CD4-positive, alpha-beta T cell (primary cell): ENCODE measurements around the gene SF3B2. TPM values are rescaled to one million over a fixed set of nuclear protein-coding genes. Genes with fewer than 3 reads are reported as not detected.
"Not testable (repeated sequence)": the region's sequence is repeated elsewhere in the genome, so short reads cannot be mapped to it uniquely, and the experiment has no call there.

Experiments used
- ATAC-seq: fragments of 200-7000 bp; cut with Tn5 transposase; one replicate; pipeline ENCODE4 v1.10.0; 2022; ENCODE audit warnings: mild to moderate bottlenecking; ENCODE audit not compliant: poor library complexity
- CTCF ChIA-PET: fragments of 350-600 bp; sonication (Branson Sonifier 250); formaldehyde crosslinking; loops from one replicate; lab custom pipeline; 2021; ENCODE audit warnings: antibody characterized with exemption, inconsistent platforms; lab: Charles Lee
- POLR2A ChIA-PET: fragments of 350-600 bp; sonication (Branson Sonifier 250); formaldehyde crosslinking; loops from one replicate; lab custom pipeline; 2021; ENCODE audit warnings: antibody characterized with exemption, inconsistent platforms; lab: Charles Lee
- DNase-seq, 14 experiments: peaks; one replicate each; pipeline ENCODE4 v3.0.0-alpha.2; 2013 to 2020; ENCODE audit warnings: mixed read lengths in 2 of 14
- H3K27ac ChIP-seq, 2 donors: one replicate each; pipeline versions ENCODE4 v1.5.1 to v1.7.0; 2013; ENCODE audit warnings: low read length in 2 of 2, low read depth in 1 of 2, mild to moderate bottlenecking in 1 of 2
- H3K27me3 ChIP-seq, 2 experiments: 1 replicate in 1 of 2; 2 replicates in 1 of 2; pipeline versions ENCODE4 v1.6.1 to v1.7.0; 2013; ENCODE audit warnings: low read length in 2 of 2, control low read depth in 1 of 2, mild to moderate bottlenecking in 1 of 2, moderate library complexity in 1 of 2; ENCODE audit not compliant: insufficient read depth in 2 of 2, control insufficient read depth in 1 of 2
- H3K36me3 ChIP-seq: one replicate; pipeline ENCODE4 v1.6.1; 2013; ENCODE audit warnings: low read length, control low read depth; ENCODE audit not compliant: insufficient read depth
- H3K4me1 ChIP-seq: one replicate; pipeline ENCODE4 v1.6.1; 2013; ENCODE audit warnings: low read length, control low read depth; ENCODE audit not compliant: insufficient read depth
- H3K4me3 ChIP-seq: one replicate; pipeline ENCODE4 v1.5.1; 2013; ENCODE audit warnings: mild to moderate bottlenecking, low read length, moderate library complexity
- H3K9me3 ChIP-seq, 2 experiments: 1 replicate in 1 of 2; 2 replicates in 1 of 2; pipeline versions ENCODE4 v1.6.1 to v1.7.0; 2013; ENCODE audit warnings: low read length in 2 of 2, mild to moderate bottlenecking in 2 of 2, control low read depth in 1 of 2, moderate library complexity in 1 of 2; ENCODE audit not compliant: control insufficient read depth in 1 of 2, insufficient read depth in 1 of 2
- H3K27ac Mint-ChIP-seq: one replicate; pipeline ENCODE4 v1.8.0; 2020; ENCODE audit warnings: mixed read lengths
- H3K27me3 Mint-ChIP-seq: one replicate; pipeline ENCODE4 v1.8.0; 2021; ENCODE audit warnings: mixed read lengths
- H3K36me3 Mint-ChIP-seq: one replicate; pipeline ENCODE4 v1.8.0; 2021; ENCODE audit warnings: low read depth, mixed read lengths
- H3K4me1 Mint-ChIP-seq: one replicate; pipeline ENCODE4 v1.8.0; 2021; ENCODE audit warnings: low read depth, mixed read lengths
- H3K4me3 Mint-ChIP-seq: one replicate; pipeline ENCODE4 v1.8.0; 2020; ENCODE audit warnings: mild to moderate bottlenecking, mixed read lengths
- H3K9me3 Mint-ChIP-seq: one replicate; pipeline ENCODE4 v1.8.0; 2020; ENCODE audit warnings: mixed read lengths
- intact Hi-C, 2 experiments: fragments of 100-400 bp; cut with DNase I in 1 of 2; cut with micrococcal nuclease in 1 of 2; formaldehyde crosslinking; loops; one replicate each; pipeline versions ENCODE4 v1.15.1 to v1.9.0; 2023 to 2025; cut with DNase I, micrococcal nuclease
- total RNA-seq, 174 experiments: library from RNA in 2 of 174; stranded (reverse) in 2 of 174; gene quantifications; one replicate each; pipeline ENCODE4 v1.2.3 and lab custom pipeline; 2021 to 2026
- TF ChIP-seq, protein P1 (sequence below): fragments of 200-600 bp; IDR thresholded peaks from one replicate; pipeline ENCODE4 v1.8.0; 2022; ENCODE audit warnings: antibody characterized with exemption, mild to moderate bottlenecking

The SF3B2 gene
- total RNA-seq, 2 experiments from 2014 or later, result 182 to 196 TPM

DNA sequence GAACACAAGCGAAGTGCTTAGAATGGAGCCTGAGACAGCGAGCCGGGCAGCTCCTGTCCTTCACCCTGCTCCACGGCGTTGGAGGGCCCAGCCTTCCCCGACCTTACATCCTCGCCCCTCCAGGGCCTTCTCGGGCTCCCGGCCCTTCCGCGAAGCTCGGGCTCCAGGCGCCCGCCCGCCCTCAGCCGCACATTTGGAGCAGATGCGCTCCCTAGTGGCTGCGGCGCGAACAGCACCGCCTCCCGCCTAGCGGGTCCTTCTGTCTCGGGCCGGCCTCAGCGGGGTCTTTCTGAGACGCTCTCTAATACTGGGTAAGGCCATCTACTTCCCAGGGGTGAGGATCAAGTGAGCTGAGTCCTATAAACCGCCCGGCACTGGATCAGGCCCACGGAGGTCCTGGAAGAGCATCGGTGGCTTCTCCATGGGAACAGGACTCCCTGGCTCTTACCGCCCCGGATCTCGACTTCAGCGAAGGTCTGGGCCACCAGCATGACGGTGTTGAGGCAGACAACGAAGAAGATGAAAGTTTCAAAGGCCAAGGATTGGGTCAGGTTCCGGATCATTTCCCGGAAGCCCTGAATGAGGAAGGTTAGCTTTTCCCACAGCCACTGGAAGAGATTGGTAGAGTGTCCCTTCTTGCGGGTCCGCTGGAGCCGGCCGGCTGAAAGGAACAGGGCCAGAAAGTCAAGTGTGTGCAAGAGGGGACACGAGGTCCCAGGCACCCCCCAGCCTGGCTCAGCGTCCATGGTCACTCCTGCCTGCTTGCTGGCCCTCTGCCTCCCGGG lies 29.6 kb upstream of the SF3B2 start:
- Histone ChIP-seq H3K9me3 (no peaks in the 10 kb centered on the region), H3K27ac (no peak overlapping the region), H3K4me1 (peaks cover 20% of the 10 kb centered on the region), H3K4me3 (no peak overlapping the region), H3K27me3 (no peaks in the 10 kb centered on the region), H3K36me3 (no peaks in the 10 kb centered on the region)
- TF ChIP-seq, protein P1, sequence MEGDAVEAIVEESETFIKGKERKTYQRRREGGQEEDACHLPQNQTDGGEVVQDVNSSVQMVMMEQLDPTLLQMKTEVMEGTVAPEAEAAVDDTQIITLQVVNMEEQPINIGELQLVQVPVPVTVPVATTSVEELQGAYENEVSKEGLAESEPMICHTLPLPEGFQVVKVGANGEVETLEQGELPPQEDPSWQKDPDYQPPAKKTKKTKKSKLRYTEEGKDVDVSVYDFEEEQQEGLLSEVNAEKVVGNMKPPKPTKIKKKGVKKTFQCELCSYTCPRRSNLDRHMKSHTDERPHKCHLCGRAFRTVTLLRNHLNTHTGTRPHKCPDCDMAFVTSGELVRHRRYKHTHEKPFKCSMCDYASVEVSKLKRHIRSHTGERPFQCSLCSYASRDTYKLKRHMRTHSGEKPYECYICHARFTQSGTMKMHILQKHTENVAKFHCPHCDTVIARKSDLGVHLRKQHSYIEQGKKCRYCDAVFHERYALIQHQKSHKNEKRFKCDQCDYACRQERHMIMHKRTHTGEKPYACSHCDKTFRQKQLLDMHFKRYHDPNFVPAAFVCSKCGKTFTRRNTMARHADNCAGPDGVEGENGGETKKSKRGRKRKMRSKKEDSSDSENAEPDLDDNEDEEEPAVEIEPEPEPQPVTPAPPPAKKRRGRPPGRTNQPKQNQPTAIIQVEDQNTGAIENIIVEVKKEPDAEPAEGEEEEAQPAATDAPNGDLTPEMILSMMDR, result peak; percentile 90
- H3K27ac Mint-ChIP-seq, result no peak overlapping the region
- H3K27me3 Mint-ChIP-seq, result peaks cover 7% of the 10 kb centered on the region
- intact Hi-C loops, result loop anchor here in 1 of 2 experiments (1.0 kb wide), 1 partner anchor 33 kb away; no protein-coding TSS in a partner anchor
- no peak overlapping the region for H3K4me3 Mint-ChIP-seq
- peak; percentile 50 to 86 (median 70) for DNase-seq
- H3K9me3 Mint-ChIP-seq, result no peaks in the 10 kb centered on the region
- peak; percentile 98 for ATAC-seq
- H3K4me1 Mint-ChIP-seq, result peaks cover 5% of the 10 kb centered on the region
- CTCF ChIA-PET, result interaction anchor here (0.6 to 1.6 kb wide), 22 partner anchors 8 to 311 kb away, joined by 3 to 14 read pairs (median 4); partner anchors contain the start of genes BANF1, CCDC85B, CST6 and EIF1AD
- POLR2A ChIA-PET, result interaction anchor here (0.9 to 1.2 kb wide), 3 partner anchors 20 to 132 kb away, joined by 3 read pairs; partner anchors contain the start of genes BANF1, CCDC85B and SF3B2
- no peaks in the 10 kb centered on the region for H3K36me3 Mint-ChIP-seq

DNA sequence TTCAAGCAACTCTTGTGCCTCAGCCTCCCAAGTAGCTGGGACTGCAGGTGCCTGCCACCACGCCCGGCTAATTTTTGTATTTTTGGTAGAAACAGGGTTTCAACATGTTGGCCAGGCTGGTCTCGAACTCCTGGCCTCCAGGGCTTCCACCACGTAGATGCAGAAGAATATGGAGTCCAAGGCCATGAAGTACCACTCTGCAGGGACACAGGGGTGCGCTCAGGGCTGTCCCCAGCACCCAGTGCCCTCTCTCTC lies 29.1 kb upstream of the SF3B2 start:
- H3K36me3 ChIP-seq, H3K27me3 ChIP-seq, H3K27ac ChIP-seq, H3K9me3 Mint-ChIP-seq, H3K9me3 ChIP-seq, H3K4me3 Mint-ChIP-seq, H3K4me3 ChIP-seq, H3K27ac Mint-ChIP-seq, H3K36me3 Mint-ChIP-seq, H3K4me1 Mint-ChIP-seq, ATAC-seq, H3K27me3 Mint-ChIP-seq, DNase-seq, intact Hi-C loops: not testable (repeated sequence)
- ChIA-PET CTCF (interaction anchor here (1.2 to 1.5 kb wide), 6 partner anchors 21 to 138 kb away, joined by 3 to 14 read pairs (median 6); partner anchors contain the start of genes BANF1 and EIF1AD), POLR2A (interaction anchor here (1.2 kb wide), 1 partner anchor 20 kb away, joined by 3 read pairs; the partner anchor contains the start of gene BANF1)
- H3K4me1 ChIP-seq, result peaks cover 20% of the 10 kb centered on the region

DNA sequence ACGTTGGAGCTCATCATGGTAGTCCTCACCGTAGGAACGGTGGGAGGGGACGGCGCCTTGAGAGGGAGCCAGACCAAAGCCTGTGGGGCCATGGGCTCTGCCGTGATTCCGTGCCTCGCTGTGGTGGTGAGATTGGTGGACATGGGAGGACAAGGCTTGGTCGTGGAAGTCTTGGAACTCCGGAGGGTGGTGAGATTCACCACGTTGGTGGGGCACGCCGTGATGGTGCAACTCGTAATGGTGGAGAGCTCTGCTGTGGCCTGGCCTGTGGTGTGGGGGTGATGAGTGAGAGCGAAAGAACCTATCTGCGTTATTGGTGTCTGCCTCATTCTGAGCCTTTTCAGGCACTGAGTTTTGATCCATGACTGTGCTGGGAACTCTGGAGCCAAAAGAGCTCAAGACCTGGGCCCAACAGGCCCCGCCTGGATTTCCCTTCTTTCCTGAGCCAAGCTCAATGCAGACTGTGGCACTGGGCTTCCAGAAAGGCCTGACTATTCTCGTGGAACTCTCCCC lies 26.1 kb upstream of the SF3B2 start, which contains the start of gene CATSPER1:
CATSPER1 (minus strand) TSS at position 463 of the 513 bp plus-strand sequence; CDS start at position 363, 100 bp downstream.
- ATAC-seq, result no peak
- Mint-ChIP-seq H3K27me3 (peaks cover 7% of the 10 kb centered on the region), H3K27ac (no peak within 1 kb of the TSS), H3K36me3 (no peaks in the 10 kb centered on the region), H3K4me1 (peaks cover 5% of the 10 kb centered on the region), H3K9me3 (no peaks in the 10 kb centered on the region), H3K4me3 (no peak within 1 kb of the TSS)
- Histone ChIP-seq H3K36me3 (no peaks in the 10 kb centered on the region), H3K4me1 (peaks cover 18% of the 10 kb centered on the region), H3K27ac (no peak within 1 kb of the TSS), H3K4me3 (no peak within 1 kb of the TSS), H3K9me3 (no peaks in the 10 kb centered on the region), H3K27me3 (no peaks in the 10 kb centered on the region)
- ChIA-PET POLR2A (no interaction called here), CTCF (no interaction called here)
- intact Hi-C loops, result no loop called here
- TF ChIP-seq, protein P1, result no peak
- no peak for DNase-seq
